ENCODE data around the gene RPP25.

DNA sequence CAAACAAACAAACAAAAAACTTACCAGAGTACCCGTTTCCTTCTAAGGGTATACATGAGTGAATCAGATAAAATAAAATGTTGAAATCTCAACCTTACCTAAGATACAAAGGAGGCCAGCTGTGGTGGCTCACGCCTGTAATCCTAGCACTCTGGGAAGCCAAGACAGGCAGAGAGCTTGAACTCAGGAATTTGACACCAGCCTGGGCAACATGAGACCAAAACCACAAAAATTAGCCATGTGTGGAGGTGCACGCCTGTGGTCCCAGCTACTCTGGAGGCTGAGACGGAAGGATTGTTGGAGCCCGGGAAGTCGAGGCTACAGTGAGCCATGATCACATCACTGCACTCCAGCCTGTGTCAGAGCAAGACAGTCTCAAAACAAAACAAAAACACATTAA, 38.9 kb downstream of the RPP25 start:
- TF ChIP-seq CTCF (IDR thresholded peaks at IDR 0.05; ENCODE audit: insufficient read depth, low read length, poor library complexity, severe bottlenecking) (no peak), EZH2phosphoT487 (conservative IDR thresholded peaks at IDR 0.05; ENCODE audit: low read length) (no peak)
